Measurements from ENCODE around the gene SP110.
"Not testable (repeated sequence)": the region's sequence is repeated elsewhere in the genome, so short reads cannot be mapped to it uniquely, and the experiment has no call there.

Gene SP110

DNA sequence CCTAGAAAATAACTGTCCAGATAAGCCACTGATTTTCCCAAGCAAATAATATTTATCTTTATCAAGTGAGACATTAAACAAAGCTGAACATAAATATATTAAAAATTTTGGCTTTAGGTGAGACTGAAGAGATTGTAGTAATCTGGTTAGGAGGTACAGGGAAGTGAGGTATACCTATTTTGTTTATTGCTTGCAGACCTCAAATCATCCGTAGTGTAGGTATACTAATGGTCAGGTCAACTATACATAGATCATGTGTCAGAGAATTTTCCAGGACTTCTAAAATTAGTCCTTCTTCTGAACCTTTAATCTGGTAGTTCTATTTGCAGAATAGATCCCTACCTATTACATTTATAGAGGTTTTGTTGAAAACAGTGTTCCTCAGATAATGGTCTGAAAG is 47.3 kb upstream of the SP110 start:
- ATAC-seq (ENCODE audit: insufficient read depth, low read depth) (no peak), DNase-seq (no peak)
- no peak overlapping the region for H3K4me2 ChIP-seq (ENCODE audit: insufficient read depth, low read length)
- no peaks in the 10 kb centered on the region for H3K4me1 ChIP-seq (ENCODE audit: insufficient read depth, low read length)
- H3K27ac ChIP-seq (ENCODE audit: low read length), result no peak overlapping the region
- H3K36me3 ChIP-seq (ENCODE audit: insufficient read depth, low read length), result no peaks in the 10 kb centered on the region
- H3K9me3 ChIP-seq (ENCODE audit: insufficient read depth, low read length, severe bottlenecking), result no peaks in the 10 kb centered on the region
- H3K79me2 ChIP-seq (ENCODE audit: insufficient read depth, low read length), result no peaks in the 10 kb centered on the region
- TF ChIP-seq EZH2 (IDR thresholded peaks at IDR 0.05; ENCODE audit: borderline replicate concordance, low read depth, low read length, severe bottlenecking), result no peak
- TF ChIP-seq, protein P1, sequence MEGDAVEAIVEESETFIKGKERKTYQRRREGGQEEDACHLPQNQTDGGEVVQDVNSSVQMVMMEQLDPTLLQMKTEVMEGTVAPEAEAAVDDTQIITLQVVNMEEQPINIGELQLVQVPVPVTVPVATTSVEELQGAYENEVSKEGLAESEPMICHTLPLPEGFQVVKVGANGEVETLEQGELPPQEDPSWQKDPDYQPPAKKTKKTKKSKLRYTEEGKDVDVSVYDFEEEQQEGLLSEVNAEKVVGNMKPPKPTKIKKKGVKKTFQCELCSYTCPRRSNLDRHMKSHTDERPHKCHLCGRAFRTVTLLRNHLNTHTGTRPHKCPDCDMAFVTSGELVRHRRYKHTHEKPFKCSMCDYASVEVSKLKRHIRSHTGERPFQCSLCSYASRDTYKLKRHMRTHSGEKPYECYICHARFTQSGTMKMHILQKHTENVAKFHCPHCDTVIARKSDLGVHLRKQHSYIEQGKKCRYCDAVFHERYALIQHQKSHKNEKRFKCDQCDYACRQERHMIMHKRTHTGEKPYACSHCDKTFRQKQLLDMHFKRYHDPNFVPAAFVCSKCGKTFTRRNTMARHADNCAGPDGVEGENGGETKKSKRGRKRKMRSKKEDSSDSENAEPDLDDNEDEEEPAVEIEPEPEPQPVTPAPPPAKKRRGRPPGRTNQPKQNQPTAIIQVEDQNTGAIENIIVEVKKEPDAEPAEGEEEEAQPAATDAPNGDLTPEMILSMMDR (IDR thresholded peaks at IDR 0.05; ENCODE audit: borderline replicate concordance, extremely low read depth, low read length, poor library complexity, severe bottlenecking), result no peak
- no peak overlapping the region for H2AFZ ChIP-seq (ENCODE audit: low read depth, low read length)
- H4K20me1 ChIP-seq (ENCODE audit: insufficient read depth, low read length), result no peaks in the 10 kb centered on the region
- H3K27me3 ChIP-seq (ENCODE audit: insufficient read depth, low read length, poor library complexity), result no peaks in the 10 kb centered on the region
- H3K9ac ChIP-seq (ENCODE audit: low read depth, low read length), result no peak overlapping the region
- no peak overlapping the region for H3K4me3 ChIP-seq (ENCODE audit: low read depth in 1 of 2, low read length in 2 of 2)

DNA sequence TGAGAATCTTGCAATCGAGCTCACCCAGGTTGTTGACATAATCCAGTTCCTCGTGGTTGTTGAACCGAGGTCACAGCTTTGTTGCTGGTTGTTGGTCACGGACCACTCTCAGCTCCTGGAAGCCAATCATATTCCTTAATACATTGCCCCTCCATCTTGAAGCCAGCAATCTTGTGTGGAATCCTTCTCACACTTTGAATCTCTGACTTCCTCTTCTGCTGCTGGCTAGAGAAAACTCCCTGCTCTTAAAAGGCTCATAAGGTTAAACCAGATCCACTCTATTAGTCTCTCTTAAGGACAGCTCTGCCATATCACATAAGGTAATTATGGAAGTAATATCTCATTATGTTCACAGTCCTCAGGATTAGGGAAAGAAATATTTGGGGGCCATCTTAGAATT is 46.9 kb upstream of the SP110 start:
- DNase-seq (no peak), ATAC-seq (ENCODE audit: insufficient read depth, low read depth) (no peak)
- no peak overlapping the region for H2AFZ ChIP-seq (ENCODE audit: low read depth, low read length)
- no peak overlapping the region for H3K4me2 ChIP-seq (ENCODE audit: insufficient read depth, low read length)
- H3K36me3 ChIP-seq (ENCODE audit: insufficient read depth, low read length), result no peaks in the 10 kb centered on the region
- H3K27me3 ChIP-seq (ENCODE audit: insufficient read depth, low read length, poor library complexity), result no peaks in the 10 kb centered on the region
- no peaks in the 10 kb centered on the region for H3K9me3 ChIP-seq (ENCODE audit: insufficient read depth, low read length, severe bottlenecking)
- no peak overlapping the region for H3K9ac ChIP-seq (ENCODE audit: low read depth, low read length)
- H3K27ac ChIP-seq (ENCODE audit: low read length), result no peak overlapping the region
- H4K20me1 ChIP-seq (ENCODE audit: insufficient read depth, low read length), result no peaks in the 10 kb centered on the region
- no peak overlapping the region for H3K4me3 ChIP-seq (ENCODE audit: low read depth in 1 of 2, low read length in 2 of 2)
- no peaks in the 10 kb centered on the region for H3K4me1 ChIP-seq (ENCODE audit: insufficient read depth, low read length)
- H3K79me2 ChIP-seq (ENCODE audit: insufficient read depth, low read length), result no peaks in the 10 kb centered on the region
- no peak for TF ChIP-seq EZH2 (IDR thresholded peaks at IDR 0.05; ENCODE audit: borderline replicate concordance, low read depth, low read length, severe bottlenecking)
- TF ChIP-seq, protein P1 (IDR thresholded peaks at IDR 0.05; ENCODE audit: borderline replicate concordance, extremely low read depth, low read length, poor library complexity, severe bottlenecking), result no peak

DNA sequence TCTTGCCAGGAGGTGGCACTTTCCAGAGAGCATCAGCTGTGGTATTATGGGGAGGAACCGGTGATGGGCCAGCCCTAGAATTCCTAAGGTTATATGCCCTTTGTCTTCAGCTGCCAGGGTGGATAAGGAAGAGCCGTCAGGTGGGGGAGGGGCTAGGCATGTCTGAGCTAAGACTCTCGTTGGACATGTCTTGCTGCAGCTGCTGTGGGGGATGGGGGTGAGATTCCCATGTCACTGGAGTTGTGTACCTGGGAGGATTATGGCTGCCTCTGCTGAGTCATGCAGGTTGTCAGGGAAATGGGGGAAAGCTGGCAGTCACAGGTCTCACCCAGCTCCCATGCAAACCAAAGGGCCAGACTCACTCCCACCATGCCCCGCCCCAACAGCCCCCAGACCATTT is 45.2 kb upstream of the SP110 start:
- H2AFZ ChIP-seq (ENCODE audit: low read depth, low read length); H3K4me2 ChIP-seq (ENCODE audit: insufficient read depth, low read length); H4K20me1 ChIP-seq (ENCODE audit: insufficient read depth, low read length); H3K9ac ChIP-seq (ENCODE audit: low read depth, low read length); H3K27me3 ChIP-seq (ENCODE audit: insufficient read depth, low read length, poor library complexity); H3K79me2 ChIP-seq (ENCODE audit: insufficient read depth, low read length); DNase-seq; H3K4me1 ChIP-seq (ENCODE audit: insufficient read depth, low read length); H3K9me3 ChIP-seq (ENCODE audit: insufficient read depth, low read length, severe bottlenecking); H3K27ac ChIP-seq (ENCODE audit: low read length); H3K36me3 ChIP-seq (ENCODE audit: insufficient read depth, low read length); ATAC-seq (ENCODE audit: insufficient read depth, low read depth); H3K4me3 ChIP-seq (ENCODE audit: low read depth in 1 of 2, low read length in 2 of 2): not testable (repeated sequence)

DNA sequence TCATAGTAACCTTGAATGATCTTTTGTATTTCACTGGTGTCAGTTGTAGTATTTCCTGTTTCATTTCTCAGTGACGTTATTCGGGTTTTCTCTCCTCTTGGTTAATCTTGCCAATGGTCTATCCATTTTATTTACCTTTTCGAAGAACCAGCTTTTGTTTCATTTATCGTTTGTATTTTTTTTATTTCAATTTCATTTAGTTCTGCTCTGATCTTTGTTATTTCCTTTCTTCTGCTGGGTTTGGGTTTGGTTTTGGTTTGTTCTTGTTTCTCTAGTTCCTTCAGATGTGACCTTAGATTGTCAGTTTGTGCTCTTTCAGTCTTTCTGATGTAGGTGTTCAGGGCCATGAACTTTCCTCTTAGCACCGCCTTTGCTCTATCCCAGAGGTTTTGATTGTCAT is 42.5 kb upstream of the SP110 start:
- H3K4me1 ChIP-seq (ENCODE audit: insufficient read depth, low read length), result no peaks in the 10 kb centered on the region
- no peak overlapping the region for H3K9ac ChIP-seq (ENCODE audit: low read depth, low read length)
- no peaks in the 10 kb centered on the region for H3K79me2 ChIP-seq (ENCODE audit: insufficient read depth, low read length)
- DNase-seq, result no peak
- no peaks in the 10 kb centered on the region for H3K9me3 ChIP-seq (ENCODE audit: insufficient read depth, low read length, severe bottlenecking)
- TF ChIP-seq, protein P1 (IDR thresholded peaks at IDR 0.05; ENCODE audit: borderline replicate concordance, extremely low read depth, low read length, poor library complexity, severe bottlenecking), result no peak
- no peak for TF ChIP-seq EZH2 (IDR thresholded peaks at IDR 0.05; ENCODE audit: borderline replicate concordance, low read depth, low read length, severe bottlenecking)
- H3K4me3 ChIP-seq (ENCODE audit: low read depth in 1 of 2, low read length in 2 of 2), result no peak overlapping the region
- no peak overlapping the region for H2AFZ ChIP-seq (ENCODE audit: low read depth, low read length)
- H3K4me2 ChIP-seq (ENCODE audit: insufficient read depth, low read length), result no peak overlapping the region
- no peak for ATAC-seq (ENCODE audit: insufficient read depth, low read depth)
- H3K36me3 ChIP-seq (ENCODE audit: insufficient read depth, low read length), result no peaks in the 10 kb centered on the region
- no peaks in the 10 kb centered on the region for H4K20me1 ChIP-seq (ENCODE audit: insufficient read depth, low read length)
- H3K27ac ChIP-seq (ENCODE audit: low read length), result no peak overlapping the region
- no peaks in the 10 kb centered on the region for H3K27me3 ChIP-seq (ENCODE audit: insufficient read depth, low read length, poor library complexity)
